Activated CD8-positive, alpha-beta memory T cell treated with anti-CD3 and anti-CD28 coated beads, Interleukin-2, amount 10 ng/mL, durations not matched to agents 7 days and 5 days (primary cell): Measurements from ENCODE around the gene UBE2I. TPM values are rescaled to one million over a fixed set of nuclear protein-coding genes. Genes with fewer than 3 reads are reported as not detected.

Experiments used
- ATAC-seq: fragments of 150-1000 bp; cut with Tn5 transposase; one replicate; pipeline ENCODE4 v1.10.0; 2021; ENCODE audit warnings: moderate library complexity
- CTCF ChIA-PET: fragments of 350-600 bp; sonication (Branson Sonifier 250); formaldehyde crosslinking; loops from one replicate; lab custom pipeline; 2021; ENCODE audit warnings: antibody characterized with exemption; lab: Charles Lee
- DNase-seq: peaks from one replicate; pipeline ENCODE4 v3.0.0-alpha.2; 2020
- H3K27ac Mint-ChIP-seq: one replicate; pipeline ENCODE4 v1.8.0; 2021; ENCODE audit warnings: mild to moderate bottlenecking, mixed read lengths
- H3K27me3 Mint-ChIP-seq: one replicate; pipeline ENCODE4 v1.8.0; 2021; ENCODE audit warnings: mixed read lengths
- H3K36me3 Mint-ChIP-seq: one replicate; pipeline ENCODE4 v1.8.0; 2021; ENCODE audit warnings: mild to moderate bottlenecking, mixed read lengths
- H3K4me1 Mint-ChIP-seq: one replicate; pipeline ENCODE4 v1.8.0; 2021; ENCODE audit warnings: mixed read lengths
- H3K4me3 Mint-ChIP-seq: one replicate; pipeline ENCODE4 v1.8.0; 2021; ENCODE audit warnings: mild to moderate bottlenecking, moderate library complexity, mixed read lengths
- H3K9me3 Mint-ChIP-seq: one replicate; pipeline ENCODE4 v1.8.0; 2022; ENCODE audit warnings: low read depth, mixed read lengths
- total RNA-seq, 2 experiments: library from RNA; stranded (reverse); gene quantifications; one replicate each; pipeline ENCODE4 v1.2.3, GENCODE V29; 2021

The UBE2I gene
- total RNA-seq, 2 experiments from 2014 or later: 224 to 253 TPM

DNA sequence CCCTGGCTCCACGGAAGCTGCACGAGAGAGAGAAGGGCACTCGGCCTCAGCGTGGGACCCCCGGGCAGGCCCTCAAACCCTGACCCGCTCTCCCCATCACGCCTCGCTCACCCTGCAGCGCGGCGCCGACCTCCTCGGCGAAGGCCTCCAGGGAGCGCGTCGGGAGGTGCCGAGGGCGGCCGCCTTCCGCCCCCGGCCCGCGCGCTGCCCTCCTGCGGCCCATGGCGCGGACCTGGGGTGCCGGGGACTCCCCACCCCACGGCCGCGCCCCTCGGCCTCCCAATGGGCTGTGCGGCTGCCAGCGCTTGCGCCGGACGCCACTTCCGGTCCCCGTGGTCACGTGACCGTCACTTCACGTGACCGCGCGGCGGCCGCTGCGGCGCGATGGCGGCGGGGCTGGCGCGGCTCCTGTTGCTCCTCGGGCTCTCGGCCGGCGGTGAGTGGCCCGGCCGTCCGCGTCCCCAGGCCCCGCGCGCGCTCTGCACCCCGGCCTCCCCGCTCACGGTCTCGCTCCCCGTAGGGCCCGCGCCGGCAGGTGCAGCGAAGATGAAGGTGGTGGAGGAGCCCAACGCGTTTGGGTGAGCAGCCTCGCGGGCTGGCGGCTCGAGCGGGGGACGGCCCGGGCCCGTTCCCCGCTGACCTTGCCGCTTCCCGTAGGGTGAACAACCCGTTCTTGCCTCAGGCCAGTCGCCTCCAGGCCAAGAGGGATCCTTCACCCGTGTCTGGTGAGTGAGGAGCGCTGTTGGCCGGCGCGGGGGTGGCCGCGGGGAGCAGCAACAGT, 42.3 kb downstream of the UBE2I start, which contains the start of the genes GNPTG and TSR3:
GNPTG (plus strand) TSS at position 350 of the 781 bp plus-strand sequence; CDS start at position 385, 35 bp downstream.
TSR3 (minus strand) TSS at position 297 of the 781 bp plus-strand sequence; CDS start at position 223, 74 bp downstream.
- DNase-seq: peak; percentile 88
- ATAC-seq: peak; percentile 89
- CTCF ChIA-PET: interaction anchor here (2.2 kb wide), 1 partner anchor 12 kb away, joined by 6 read pairs; no protein-coding TSS in a partner anchor
- H3K27me3 Mint-ChIP-seq: no peaks in the 10 kb centered on the region
- H3K27ac Mint-ChIP-seq: peak within 1 kb of the TSS; percentile 76
- H3K4me1 Mint-ChIP-seq: peaks cover 35% of the 10 kb centered on the region
- no peaks in the 10 kb centered on the region for H3K9me3 Mint-ChIP-seq
- H3K36me3 Mint-ChIP-seq: peaks cover 2% of the 10 kb centered on the region
- H3K4me3 Mint-ChIP-seq: peak within 1 kb of the TSS; percentile 83

DNA sequence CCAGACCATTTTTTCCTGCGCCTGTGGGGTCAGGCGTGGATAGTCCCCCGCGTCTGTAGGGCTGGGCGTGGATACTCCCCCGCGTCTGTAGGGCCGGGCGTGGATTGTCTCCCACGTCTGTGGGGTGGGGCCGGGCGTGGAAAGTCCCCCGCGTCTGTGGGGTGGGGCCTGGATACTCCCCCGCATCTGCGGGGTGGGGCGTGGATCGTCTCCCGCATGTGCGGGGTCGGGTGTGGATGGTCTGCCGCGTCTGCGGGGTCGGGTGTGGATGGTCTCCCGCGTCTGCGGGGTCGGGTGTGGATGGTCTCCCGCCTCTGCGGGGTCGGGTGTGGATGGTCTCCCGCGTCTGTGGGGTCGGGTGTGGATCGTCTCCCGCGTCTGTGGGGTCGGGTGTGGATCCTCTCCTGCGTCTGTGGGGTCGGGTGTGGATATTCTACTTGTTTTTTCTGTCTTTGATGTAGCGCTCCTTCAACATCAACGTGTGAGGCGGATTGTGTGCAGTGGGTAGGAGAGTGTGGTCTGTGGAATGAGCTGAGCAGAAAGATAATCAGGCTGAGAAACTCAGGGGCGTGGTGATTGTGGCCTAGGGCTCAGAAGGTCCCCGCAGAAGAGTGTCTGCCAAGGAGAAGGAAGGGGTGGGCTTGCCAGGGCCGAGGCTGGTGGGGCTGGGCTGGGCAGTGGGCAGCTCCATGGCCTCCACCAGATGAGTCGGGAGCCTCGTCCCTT, 45.5 kb downstream of the UBE2I start:
- ATAC-seq (no peak), DNase-seq (no peak)
- H3K9me3 Mint-ChIP-seq: no peaks in the 10 kb centered on the region
- no peaks in the 10 kb centered on the region for H3K27me3 Mint-ChIP-seq
- CTCF ChIA-PET: interaction anchor here (0.6 to 2.2 kb wide), 3 partner anchors 8 to 12 kb away, joined by 3 to 10 read pairs (median 4); no protein-coding TSS in a partner anchor
- no peak overlapping the region for H3K27ac Mint-ChIP-seq
- H3K36me3 Mint-ChIP-seq: no peaks in the 10 kb centered on the region
- H3K4me1 Mint-ChIP-seq: peaks cover 34% of the 10 kb centered on the region
- H3K4me3 Mint-ChIP-seq: no peak overlapping the region

- Mint-ChIP-seq H3K36me3 (no peaks in the 10 kb centered on the region), H3K4me1 (peaks cover 28% of the 10 kb centered on the region), H3K9me3 (no peaks in the 10 kb centered on the region), H3K27ac (no peak overlapping the region), H3K4me3 (no peak overlapping the region), H3K27me3 (no peaks in the 10 kb centered on the region)
- no peak for DNase-seq
- ATAC-seq: no peak
- CTCF ChIA-PET: interaction anchor here (0.6 kb wide), 1 partner anchor 8 kb away, joined by 3 read pairs; no protein-coding TSS in a partner anchor
These were observed 46.2 kb downstream of the UBE2I start for GRCh38 chr16:1355591-1355990.

DNA sequence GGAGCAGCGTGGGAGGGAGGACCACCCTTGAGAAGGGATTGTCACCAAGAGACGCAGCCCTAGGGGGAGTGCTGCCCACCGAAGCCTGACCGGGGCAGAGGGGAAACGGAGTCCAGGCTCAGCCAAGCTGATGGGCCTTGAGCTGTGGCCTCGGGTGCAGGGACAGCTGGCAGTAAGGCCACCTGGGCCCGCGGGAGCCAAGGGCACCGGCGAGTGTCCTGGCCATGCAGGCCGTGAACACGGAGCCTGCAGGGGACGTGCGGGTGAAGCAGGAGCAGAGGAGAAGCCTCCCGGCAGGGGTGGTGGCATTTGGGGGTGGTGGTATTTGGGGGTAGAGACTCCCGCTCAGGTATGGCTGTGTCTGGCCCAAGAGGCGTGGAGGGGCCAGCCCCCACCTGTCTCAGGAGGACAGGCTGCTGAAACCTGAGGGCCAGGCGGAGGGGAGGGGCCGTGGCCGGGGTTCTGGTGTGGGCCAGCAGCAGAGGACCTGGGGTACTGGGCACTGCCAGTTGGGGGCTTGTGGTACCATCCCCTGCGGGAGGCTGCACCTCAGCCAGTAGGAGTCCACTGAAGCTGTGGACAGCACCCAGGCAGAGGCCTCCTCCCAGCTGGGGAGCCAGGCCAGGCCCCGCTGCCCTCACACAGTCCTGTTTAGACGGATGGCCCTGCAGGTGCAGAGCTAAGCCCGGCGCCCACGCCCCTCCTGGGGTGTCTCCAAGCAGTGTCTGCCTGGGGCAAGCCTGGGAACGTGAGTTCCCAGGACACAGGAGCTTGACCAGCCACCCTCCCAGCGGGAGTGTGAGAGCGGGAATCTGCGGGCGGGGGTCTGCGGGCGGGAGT, 46.8 kb downstream of the UBE2I start:
- Mint-ChIP-seq H3K4me1 (peaks cover 22% of the 10 kb centered on the region), H3K27me3 (no peaks in the 10 kb centered on the region), H3K9me3 (no peaks in the 10 kb centered on the region), H3K27ac (no peak overlapping the region), H3K4me3 (no peak overlapping the region), H3K36me3 (no peaks in the 10 kb centered on the region)
- DNase-seq (no peak), ATAC-seq (no peak)
- CTCF ChIA-PET: no interaction called here

- H3K36me3 Mint-ChIP-seq: no peaks in the 10 kb centered on the region
- DNase-seq (no peak), ATAC-seq (peak; percentile 10)
- peaks cover 15% of the 10 kb centered on the region for H3K4me1 Mint-ChIP-seq
- CTCF ChIA-PET: no interaction called here
- no peaks in the 10 kb centered on the region for H3K9me3 Mint-ChIP-seq
- H3K4me3 Mint-ChIP-seq: no peak overlapping the region
- peak overlapping the region; percentile 2 for H3K27ac Mint-ChIP-seq
- H3K27me3 Mint-ChIP-seq: no peaks in the 10 kb centered on the region
These were observed 48.6 kb downstream of the UBE2I start for GRCh38 chr16:1357906-1358566.

DNA sequence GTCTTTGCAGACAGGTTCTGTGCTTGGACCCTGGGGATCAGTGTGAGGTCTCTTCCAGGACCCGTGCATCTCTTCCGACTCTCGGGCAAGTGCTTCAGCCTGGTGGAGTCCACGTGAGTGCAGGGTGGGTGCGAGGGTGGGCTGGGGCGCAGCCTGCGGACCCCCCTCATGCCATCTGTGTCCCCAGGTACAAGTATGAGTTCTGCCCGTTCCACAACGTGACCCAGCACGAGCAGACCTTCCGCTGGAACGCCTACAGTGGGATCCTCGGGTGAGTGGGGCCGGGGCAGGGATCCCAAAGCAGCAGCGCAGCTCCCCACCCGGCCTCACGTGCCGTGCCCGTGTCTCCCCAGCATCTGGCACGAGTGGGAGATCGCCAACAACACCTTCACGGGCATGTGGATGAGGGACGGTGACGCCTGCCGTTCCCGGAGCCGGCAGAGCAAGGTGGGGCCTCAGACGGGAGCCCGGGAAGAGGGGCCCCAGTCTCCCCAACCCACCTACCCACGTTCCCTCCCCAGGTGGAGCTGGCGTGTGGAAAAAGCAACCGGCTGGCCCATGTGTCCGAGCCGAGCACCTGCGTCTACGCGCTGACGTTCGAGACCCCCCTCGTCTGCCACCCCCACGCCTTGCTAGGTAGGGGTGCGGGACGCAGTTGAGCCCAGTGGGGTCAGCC, 52.4 kb downstream of the UBE2I start:
- CTCF ChIA-PET: interaction anchor here (2.3 kb wide), 1 partner anchor 59 kb away, joined by 6 read pairs; no protein-coding TSS in a partner anchor

GRCh38 chr16:1362807-1363206, 53.4 kb downstream of the UBE2I start:
- Mint-ChIP-seq H3K27ac (no peak overlapping the region), H3K4me1 (peaks cover 2% of the 10 kb centered on the region), H3K9me3 (no peaks in the 10 kb centered on the region), H3K27me3 (no peaks in the 10 kb centered on the region), H3K36me3 (peaks cover 4% of the 10 kb centered on the region), H3K4me3 (no peak overlapping the region)
- DNase-seq (no peak), ATAC-seq (no peak)
- CTCF ChIA-PET: interaction anchor here (0.6 to 3.4 kb wide), 19 partner anchors 7 to 361 kb away, joined by 3 to 23 read pairs (median 4); partner anchors contain the start of genes GNPTG, TELO2, TSR3 and UNKL

More for the DNA sequence above, 52.4 kb downstream of the UBE2I start:
- Mint-ChIP-seq H3K27me3 (no peaks in the 10 kb centered on the region), H3K9me3 (no peaks in the 10 kb centered on the region), H3K4me1 (peaks cover 2% of the 10 kb centered on the region), H3K27ac (no peak overlapping the region), H3K36me3 (peaks cover 4% of the 10 kb centered on the region), H3K4me3 (no peak overlapping the region)
- no peak for ATAC-seq
- DNase-seq: no peak

DNA sequence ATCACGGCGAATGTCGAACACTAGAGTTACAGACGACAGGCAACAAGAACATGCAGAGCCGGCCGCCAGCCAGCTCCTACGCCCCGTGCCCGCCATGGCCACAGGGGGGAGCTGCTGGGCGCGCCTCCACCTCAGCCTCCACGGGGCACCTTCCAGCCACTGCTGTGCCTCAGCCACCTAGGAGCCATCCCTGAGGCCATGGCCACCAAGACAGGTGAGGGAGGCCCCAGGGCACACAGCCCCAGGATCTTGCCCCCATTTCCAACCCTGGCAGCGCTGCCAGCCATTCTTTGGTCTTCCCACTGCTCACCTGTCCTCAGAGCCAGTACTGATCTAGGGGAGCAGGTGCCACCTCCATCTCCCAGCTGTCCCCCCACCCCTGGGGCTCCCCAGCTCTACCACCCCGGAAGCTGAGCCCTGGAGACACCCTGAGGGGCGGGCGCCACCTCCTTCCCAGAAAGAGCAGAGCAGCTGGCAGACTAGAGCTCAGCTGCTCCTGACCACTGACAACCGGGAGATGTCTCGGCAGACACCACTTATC, 54.1 kb downstream of the UBE2I start:
- no peak overlapping the region for H3K27ac Mint-ChIP-seq
- peaks cover 4% of the 10 kb centered on the region for H3K36me3 Mint-ChIP-seq
- H3K9me3 Mint-ChIP-seq: no peaks in the 10 kb centered on the region
- H3K4me1 Mint-ChIP-seq: peaks cover 2% of the 10 kb centered on the region
- no peak overlapping the region for H3K4me3 Mint-ChIP-seq
- ATAC-seq (peak; percentile 96), DNase-seq (peak; percentile 79)
- CTCF ChIA-PET: interaction anchor here (0.6 to 3.4 kb wide), 23 partner anchors 8 to 360 kb away, joined by 3 to 23 read pairs (median 4); partner anchors contain the start of genes GNPTG, TELO2, TSR3 and UNKL
- no peaks in the 10 kb centered on the region for H3K27me3 Mint-ChIP-seq

GRCh38 chr16:1364510-1364909, 55.1 kb downstream of the UBE2I start:
- no peak overlapping the region for H3K4me3 Mint-ChIP-seq
- ATAC-seq: no peak
- H3K4me1 Mint-ChIP-seq: peaks cover 2% of the 10 kb centered on the region
- DNase-seq: no peak
- no peaks in the 10 kb centered on the region for H3K9me3 Mint-ChIP-seq
- no peak overlapping the region for H3K27ac Mint-ChIP-seq
- CTCF ChIA-PET: interaction anchor here (0.9 to 3.4 kb wide), 10 partner anchors 13 to 65 kb away, joined by 3 to 23 read pairs (median 6); partner anchors contain the start of genes GNPTG, TSR3 and UNKL
- no peaks in the 10 kb centered on the region for H3K27me3 Mint-ChIP-seq
- H3K36me3 Mint-ChIP-seq: peaks cover 4% of the 10 kb centered on the region

DNA sequence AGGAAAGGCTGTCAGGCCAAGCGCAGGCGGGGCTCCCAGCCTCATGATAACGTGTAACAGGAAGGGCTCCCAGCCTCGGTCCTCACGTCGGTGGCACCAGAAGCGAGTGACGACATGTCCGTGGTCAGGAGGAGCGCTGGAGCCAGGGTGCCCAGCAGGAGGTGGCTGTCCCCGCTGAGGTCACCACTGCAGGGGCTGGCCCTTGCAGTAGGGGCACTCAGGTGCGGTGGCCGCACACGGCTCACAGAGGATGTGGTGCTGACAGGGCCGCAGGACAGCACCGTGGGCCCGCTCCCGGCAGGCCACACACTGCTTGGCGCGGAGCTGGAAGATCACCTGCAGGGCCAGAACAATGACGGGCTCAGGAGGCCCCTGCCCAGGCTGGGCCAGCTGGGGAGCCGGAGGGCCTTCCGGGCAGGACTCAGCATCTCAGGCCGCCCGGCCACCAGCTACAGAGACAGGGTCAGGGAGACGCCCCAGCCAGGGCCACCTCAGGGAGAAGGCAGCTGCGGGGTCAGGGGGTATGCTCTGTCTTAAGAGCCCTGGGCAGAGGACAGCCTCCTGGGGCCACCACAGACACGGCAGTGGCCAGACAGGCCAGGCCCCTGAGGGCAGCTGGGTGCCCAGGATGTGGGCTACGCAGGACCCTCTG, 56.8 kb downstream of the UBE2I start:
- H3K36me3 Mint-ChIP-seq: peaks cover 4% of the 10 kb centered on the region
- H3K27me3 Mint-ChIP-seq: no peaks in the 10 kb centered on the region
- CTCF ChIA-PET: no interaction called here
- H3K4me1 Mint-ChIP-seq: peaks cover 2% of the 10 kb centered on the region
- H3K27ac Mint-ChIP-seq: no peak overlapping the region
- ATAC-seq (no peak), DNase-seq (no peak)
- H3K9me3 Mint-ChIP-seq: no peaks in the 10 kb centered on the region
- no peak overlapping the region for H3K4me3 Mint-ChIP-seq

- CTCF ChIA-PET: no interaction called here
- no peaks in the 10 kb centered on the region for H3K27me3 Mint-ChIP-seq
- H3K36me3 Mint-ChIP-seq: peaks cover 4% of the 10 kb centered on the region
- DNase-seq (no peak), ATAC-seq (no peak)
- H3K4me3 Mint-ChIP-seq: no peak overlapping the region
- no peak overlapping the region for H3K27ac Mint-ChIP-seq
- no peaks in the 10 kb centered on the region for H3K9me3 Mint-ChIP-seq
- peaks cover 2% of the 10 kb centered on the region for H3K4me1 Mint-ChIP-seq
These were observed 57.4 kb downstream of the UBE2I start for GRCh38 chr16:1366712-1367299.
